Measurements from ENCODE around the gene MAFG. TPM values are rescaled to one million over a fixed set of nuclear protein-coding genes. Genes with fewer than 3 reads are reported as not detected.

The MAFG gene
- total RNA-seq (2021): 31.4 and 33.7 TPM in 2 replicates
- long read RNA-seq, transcript MAFG-202 (3 exons, 1,743 nt): major isoform, 11 of 20 reads
- long read RNA-seq, partial matches to known transcripts: 1 of 20 reads
- long read RNA-seq, other reads (novel, unspliced or antisense): 8 of 20 reads

GRCh38 chr17:81927653-81928543, at the start of gene MAFG:
TSS of gene MAFG (minus strand) at chr17:81927735. CDS start at chr17:81923185, 4,550 bp downstream.
- Histone ChIP-seq H3K27ac (ENCODE audit: insufficient read length, low read depth, low read length) (no peak within 1 kb of the TSS), H3K23ac (ENCODE audit: insufficient read length, low read depth, low read length) (no peak within 1 kb of the TSS), H4K91ac (ENCODE audit: insufficient read length, low read depth, low read length) (no peak within 1 kb of the TSS), H3K79me2 (ENCODE audit: insufficient read depth, low read length) (peaks cover 16% of the 10 kb centered on the region; the same call in 1 of the 2 replicates), H3K14ac (ENCODE audit: insufficient read depth, low read length) (no peak within 1 kb of the TSS; the same call in 1 of the 2 replicates), H3K4me1 (ENCODE audit: insufficient read depth, low read length) (peaks cover 3% of the 10 kb centered on the region; the same call in 1 of the 2 replicates), H3K18ac (ENCODE audit: insufficient read length, low read depth, low read length) (no peak within 1 kb of the TSS), H3K9me3 (ENCODE audit: control insufficient read depth, low read depth, low read length) (no peaks in the 10 kb centered on the region), H2BK20ac (ENCODE audit: low read depth, low read length, poor library complexity, severe bottlenecking) (no peak within 1 kb of the TSS), H2BK120ac (ENCODE audit: low read depth, low read length, poor library complexity, severe bottlenecking) (no peak within 1 kb of the TSS), H3K56ac (ENCODE audit: insufficient read length, low read depth, low read length) (no peak within 1 kb of the TSS), H3K4me2 (ENCODE audit: insufficient read depth, insufficient read length, low read length) (peak within 1 kb of the TSS; percentile 64), H4K5ac (ENCODE audit: insufficient read length, low read depth, low read length) (no peak within 1 kb of the TSS), H2BK12ac (ENCODE audit: insufficient read length, low read depth, low read length) (no peak within 1 kb of the TSS), H3K23me2 (ENCODE audit: insufficient read length, low read depth, low read length, poor library complexity, severe bottlenecking) (peaks cover 11% of the 10 kb centered on the region), H3K4ac (ENCODE audit: low read depth, low read length) (no peak within 1 kb of the TSS), H2BK15ac (ENCODE audit: low read depth, low read length) (no peak within 1 kb of the TSS), H4K20me1 (ENCODE audit: control insufficient read depth, insufficient read depth, insufficient read length) (no peaks in the 10 kb centered on the region), H3K27me3 (ENCODE audit: insufficient read depth, low read length) (no peaks in the 10 kb centered on the region; the same call in 1 of the 2 replicates), H3K79me1 (ENCODE audit: insufficient read depth, low read depth, low read length, poor library complexity, severe bottlenecking) (peaks cover 2% of the 10 kb centered on the region), H2BK5ac (ENCODE audit: insufficient read length, low read length) (no peak within 1 kb of the TSS), H3T11ph (ENCODE audit: low read length) (no peak within 1 kb of the TSS), H2AFZ (ENCODE audit: low read length) (no peak within 1 kb of the TSS), H4K8ac (replicated peaks; ENCODE audit: insufficient read length, low read depth, low read length) (no peak within 1 kb of the TSS), H2AK5ac (ENCODE audit: insufficient read length, low read length) (no peak within 1 kb of the TSS), H3K9ac (ENCODE audit: extremely low read depth, insufficient read length, low read length) (peak within 1 kb of the TSS; percentile 38)
- peak within 1 kb of the TSS in 2 of 3 experiments; percentile 86 to 96; a peak in 4 of 7 replicates for H3K27ac Mint-ChIP-seq
- peaks cover under 1 to 3% (median 3%) of the 10 kb centered on the region in 3 experiments; a peak in 5 of 7 replicates for H3K36me3 Mint-ChIP-seq (ENCODE audit: insufficient read depth in 1 of 3, low read depth in 3 of 3)
- peak; percentile 61 for TF ChIP-seq CTCF (conservative IDR thresholded peaks at IDR 0.05)
- H3K4me3 Mint-ChIP-seq: peak within 1 kb of the TSS; percentile 79 to 85
- DNase-seq: peak; percentile 96
- peaks cover 27 to 34% of the 10 kb centered on the region in 2 experiments for H3K4me1 Mint-ChIP-seq
- no CpG with 5 or more reads among the region's 98 CpGs for WGBS (ENCODE audit: extremely low coverage, insufficient read length, low lambda C conversion rate)
- peaks cover 20% of the 10 kb centered on the region for H3K27me3 Mint-ChIP-seq (ENCODE audit: low read depth)
- H3K9me3 Mint-ChIP-seq: no peaks in the 10 kb centered on the region

Measured in H9 (cell line).